Stimulated activated CD8-positive, alpha-beta memory T cell treated with anti-CD3 and anti-CD28 coated beads, Interleukin-4, amount 100 ng/mL, for 48 hours (primary cell): Measurements from ENCODE around the gene CHADL.
A peak's percentile ranks its signal among the peaks of the same experiment; 100 is the strongest.

Experiments
- DNase-seq: peaks from one replicate; pipeline ENCODE4 v3.0.0-alpha.2; 2020

Gene CHADL

DNA sequence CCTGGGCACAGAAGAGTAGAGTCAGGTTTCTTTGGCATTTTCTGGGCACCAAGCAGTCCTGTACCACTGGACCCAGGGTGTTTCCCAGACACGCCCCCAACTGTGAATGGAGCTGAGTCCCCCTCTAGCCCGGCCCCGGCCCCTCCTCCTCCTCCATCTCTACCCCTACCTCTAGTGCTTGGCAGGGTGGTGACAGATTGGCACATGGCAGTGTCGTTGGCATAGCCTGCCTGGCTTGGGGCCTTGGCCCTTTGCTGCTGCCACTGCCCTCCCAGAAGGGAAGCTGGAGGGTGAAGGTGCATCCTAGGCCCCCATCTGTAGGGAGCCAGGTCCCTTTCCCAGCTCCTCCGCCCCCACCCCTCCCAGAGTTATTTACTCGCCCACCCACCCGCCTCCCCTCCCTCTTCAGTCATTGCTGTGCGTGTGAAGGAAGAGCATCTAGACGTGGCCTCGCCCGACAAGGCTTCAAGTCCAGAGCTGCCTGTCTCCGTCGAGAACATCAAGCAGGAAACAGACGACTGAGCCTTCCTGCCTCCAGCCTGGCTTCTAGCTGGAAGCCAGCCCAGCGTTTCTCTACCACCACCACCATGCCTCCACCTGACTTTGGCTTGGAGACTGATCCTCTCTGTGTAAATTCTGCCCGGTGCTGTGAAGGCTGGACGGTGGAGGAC, 10.9 kb downstream of the CHADL start:
- DNase-seq, result no peak

DNA sequence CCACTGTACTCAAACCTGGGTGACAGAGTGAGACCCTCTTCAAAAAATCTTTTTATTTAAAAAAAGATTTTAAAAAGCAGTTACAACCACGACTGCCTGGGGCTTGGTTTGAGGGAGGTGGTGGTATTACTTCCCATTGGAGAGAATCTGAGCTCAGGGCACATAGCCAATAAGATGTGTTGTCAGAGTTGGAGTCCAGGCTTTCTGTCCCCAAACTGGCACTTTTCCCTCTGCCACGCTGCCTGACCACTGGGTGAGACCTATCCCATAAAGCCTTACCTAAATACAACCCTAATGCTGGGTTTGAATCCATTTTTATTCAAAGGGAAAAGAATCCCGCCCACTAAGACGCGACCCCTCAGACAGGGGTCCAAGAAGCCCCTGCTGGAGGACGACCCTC, 11.5 kb downstream of the CHADL start:
- DNase-seq, result no peak

DNA sequence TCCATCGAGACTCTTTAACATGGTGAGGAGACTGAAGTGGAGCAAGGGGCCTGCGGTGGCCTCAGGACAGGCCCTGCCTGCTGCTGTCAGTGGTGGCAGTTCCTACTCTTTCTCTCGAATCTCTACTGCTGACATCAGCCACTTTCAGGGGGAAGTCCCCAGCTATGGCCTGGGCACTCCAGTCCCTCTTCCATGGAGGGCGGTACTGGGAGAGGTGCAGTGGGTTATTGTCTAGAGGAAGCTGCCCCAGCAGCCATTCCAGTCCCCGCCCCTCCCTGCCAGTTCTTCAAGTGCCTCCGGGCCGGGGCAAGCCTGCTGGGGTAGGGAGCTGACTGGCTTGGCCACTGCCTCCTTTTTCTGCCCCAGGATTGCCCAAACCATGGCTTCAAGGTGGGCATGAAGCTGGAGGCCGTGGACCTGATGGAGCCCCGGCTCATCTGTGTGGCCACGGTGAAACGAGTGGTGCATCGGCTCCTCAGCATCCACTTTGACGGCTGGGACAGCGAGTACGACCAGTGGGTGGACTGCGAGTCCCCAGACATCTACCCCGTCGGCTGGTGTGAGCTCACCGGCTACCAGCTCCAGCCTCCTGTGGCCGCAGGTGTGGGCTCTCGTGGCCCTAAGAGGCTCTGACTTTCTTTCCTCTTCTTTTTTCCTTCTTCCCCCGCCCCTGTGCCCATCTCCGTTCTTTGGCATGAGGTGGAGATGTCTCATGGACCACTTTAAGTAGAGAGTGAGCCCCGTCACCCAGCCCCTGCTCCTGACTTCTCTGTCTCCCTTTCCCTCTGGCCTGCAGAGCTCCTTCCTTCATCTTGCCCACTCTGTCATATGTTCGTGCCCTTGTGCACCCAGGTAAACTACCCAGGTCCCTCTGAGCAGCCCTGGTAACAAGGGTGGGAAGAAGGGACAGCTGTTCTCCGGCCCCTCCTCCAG, 13.7 kb downstream of the CHADL start:
- DNase-seq, result no peak

DNA sequence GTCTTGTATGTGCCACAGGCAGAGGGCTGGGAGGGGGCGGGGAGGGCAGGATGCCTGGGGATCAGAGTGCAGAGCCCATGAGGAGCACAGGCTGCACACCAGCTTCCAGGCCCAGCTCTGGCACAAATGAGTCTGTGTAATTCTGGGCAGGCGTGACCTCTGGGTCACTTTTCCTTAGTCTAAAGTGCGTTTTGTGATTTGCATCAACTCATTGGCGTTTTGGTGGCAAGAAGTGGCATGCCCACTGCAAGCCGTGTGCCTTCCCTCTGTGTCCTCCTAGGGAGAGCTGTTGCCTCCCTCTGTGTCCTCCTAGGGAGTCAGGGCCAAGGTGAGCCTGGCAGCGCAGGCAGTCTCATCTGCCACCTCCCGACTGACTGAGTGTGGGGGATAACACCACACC, 17.2 kb downstream of the CHADL start:
- no peak for DNase-seq

DNA sequence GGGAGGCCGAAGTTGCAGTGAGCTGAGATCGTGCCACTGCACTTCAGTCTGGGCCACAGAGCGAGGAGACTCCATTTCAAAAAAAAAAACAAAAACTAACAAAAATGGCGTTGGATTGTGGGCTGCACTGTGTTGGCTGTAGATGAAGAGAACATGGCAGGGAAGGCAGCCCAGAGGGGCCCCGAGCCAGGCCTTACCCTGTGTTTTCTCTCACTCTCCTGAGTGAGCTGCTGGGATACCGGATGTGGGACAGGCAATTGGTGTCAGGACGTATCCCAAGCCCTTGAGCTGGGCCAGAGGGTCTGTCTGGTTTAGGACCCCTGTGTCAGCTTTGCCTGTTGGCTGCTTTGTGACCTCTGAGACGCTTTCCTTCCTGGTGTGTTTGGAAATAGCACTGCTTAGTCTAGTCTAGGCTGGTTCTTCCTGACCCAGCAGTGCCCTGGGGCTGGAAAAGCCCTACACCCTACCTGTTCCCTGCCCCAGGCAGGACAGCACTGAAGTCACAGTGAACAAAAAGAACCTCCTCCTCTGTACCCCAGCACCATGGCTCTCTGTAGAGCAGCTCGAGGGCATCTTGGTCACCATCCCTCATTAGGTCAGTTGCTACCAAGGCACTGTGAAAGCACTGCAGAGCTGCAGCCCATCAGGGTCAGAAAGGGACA, 17.8 kb downstream of the CHADL start:
- DNase-seq, result no peak

DNA sequence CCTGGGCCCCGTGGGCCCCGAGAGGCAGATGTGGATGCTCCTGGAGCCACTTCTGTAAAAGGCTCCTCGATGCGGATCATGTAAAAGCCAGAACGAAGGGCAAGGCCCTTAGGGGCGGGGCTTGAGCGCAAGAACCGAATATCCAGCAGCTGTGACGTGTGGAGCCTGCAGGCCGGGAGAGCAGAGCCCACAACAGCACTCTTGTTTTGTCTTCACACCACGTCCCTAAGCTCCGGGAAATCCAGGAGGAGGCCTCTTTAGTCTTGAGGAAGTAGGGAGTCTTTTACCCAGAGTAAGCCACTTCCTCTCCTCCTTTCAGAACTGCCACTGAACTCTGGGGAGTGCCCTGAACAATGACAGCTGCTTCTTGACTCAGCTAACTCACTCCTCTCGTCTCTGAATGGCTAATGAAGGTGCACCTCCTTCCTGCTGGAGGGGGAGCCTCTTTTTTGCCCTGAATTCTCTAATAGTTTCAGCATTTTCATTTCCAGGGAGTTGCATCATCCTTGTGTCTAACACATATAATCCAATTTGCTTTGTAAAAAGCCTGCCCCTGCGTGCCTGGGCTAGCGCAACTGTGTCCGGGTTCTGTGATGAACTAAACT, 23.1 kb downstream of the CHADL start:
- peak; percentile 50 for DNase-seq

DNA sequence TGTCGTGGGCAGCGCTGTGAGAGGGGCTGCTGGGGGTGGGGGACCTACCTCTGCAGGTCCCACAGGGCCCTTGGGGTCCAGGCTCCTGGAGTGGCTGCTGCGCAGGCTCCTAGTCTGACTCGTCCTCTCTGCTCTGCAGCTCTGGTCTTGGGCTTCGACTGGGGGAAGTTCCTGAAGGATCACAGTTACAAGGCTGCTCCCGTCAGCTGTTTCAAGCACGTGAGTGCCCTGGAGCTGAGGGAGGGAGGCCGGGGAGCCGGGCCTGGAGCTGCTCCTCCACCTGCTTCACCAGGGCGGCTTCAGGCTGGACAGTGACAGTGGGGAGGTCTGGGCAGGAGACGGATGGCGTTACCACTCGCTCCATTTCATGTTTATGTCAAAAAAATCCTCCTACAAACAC, 23.7 kb downstream of the CHADL start:
- DNase-seq, result no peak

DNA sequence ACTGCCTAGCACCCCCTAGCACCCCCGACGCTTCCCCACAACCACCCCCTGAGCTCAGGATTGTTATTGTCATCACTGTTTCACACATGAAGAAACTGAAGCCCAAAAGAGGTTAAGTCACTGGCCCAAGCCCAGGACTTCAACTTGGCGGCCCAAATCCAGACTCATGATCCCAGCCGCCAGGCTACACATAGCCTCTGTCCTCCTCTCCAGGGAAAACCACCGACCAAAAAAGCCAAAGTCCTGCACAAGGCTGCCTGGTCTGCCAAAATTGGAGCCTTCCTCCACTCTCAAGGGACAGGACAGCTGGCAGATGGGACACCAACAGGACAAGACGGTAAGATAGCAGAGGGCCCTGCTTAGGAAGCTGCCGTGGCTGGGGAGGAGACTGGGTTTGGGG, 24.8 kb downstream of the CHADL start:
- DNase-seq, result no peak

DNA sequence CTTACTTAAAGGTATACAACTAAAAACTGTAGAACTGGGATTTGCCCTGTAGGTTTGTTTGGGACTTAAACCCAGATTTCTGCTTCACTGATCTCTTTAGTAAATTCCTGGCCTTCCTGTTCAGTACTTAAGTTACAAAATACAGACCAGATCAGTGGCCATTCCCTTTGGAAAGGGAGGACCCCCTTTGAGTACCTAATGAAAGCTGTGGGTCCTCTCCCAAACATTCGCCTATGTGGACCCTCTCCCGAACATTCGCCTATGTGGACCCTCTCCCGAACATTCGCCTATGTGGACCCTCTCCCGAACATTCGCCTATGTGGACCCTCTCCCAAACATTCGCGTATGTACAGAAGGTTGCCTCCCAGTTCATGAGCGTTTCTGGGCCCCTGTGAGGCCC, 25.3 kb downstream of the CHADL start:
- no peak for DNase-seq

DNA sequence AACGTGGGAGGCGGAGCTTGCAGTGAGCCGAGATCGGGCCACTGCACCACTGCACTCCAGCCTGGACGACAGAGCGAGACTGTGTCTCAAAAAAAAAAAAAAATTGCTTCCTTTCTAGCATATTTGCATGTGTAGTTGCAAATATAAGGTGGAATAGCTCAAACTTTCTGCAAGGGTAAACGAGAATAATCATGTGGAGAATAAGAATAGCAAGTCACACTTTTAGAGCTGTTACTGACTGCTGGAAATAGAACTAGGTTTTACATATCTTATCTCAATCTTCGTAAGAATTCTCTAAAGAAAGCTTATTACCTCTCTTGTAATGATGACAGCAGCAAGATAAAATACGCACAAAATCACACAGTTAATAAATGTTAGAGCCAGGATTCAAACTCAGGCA, 34.0 kb downstream of the CHADL start:
- no peak for DNase-seq

DNA sequence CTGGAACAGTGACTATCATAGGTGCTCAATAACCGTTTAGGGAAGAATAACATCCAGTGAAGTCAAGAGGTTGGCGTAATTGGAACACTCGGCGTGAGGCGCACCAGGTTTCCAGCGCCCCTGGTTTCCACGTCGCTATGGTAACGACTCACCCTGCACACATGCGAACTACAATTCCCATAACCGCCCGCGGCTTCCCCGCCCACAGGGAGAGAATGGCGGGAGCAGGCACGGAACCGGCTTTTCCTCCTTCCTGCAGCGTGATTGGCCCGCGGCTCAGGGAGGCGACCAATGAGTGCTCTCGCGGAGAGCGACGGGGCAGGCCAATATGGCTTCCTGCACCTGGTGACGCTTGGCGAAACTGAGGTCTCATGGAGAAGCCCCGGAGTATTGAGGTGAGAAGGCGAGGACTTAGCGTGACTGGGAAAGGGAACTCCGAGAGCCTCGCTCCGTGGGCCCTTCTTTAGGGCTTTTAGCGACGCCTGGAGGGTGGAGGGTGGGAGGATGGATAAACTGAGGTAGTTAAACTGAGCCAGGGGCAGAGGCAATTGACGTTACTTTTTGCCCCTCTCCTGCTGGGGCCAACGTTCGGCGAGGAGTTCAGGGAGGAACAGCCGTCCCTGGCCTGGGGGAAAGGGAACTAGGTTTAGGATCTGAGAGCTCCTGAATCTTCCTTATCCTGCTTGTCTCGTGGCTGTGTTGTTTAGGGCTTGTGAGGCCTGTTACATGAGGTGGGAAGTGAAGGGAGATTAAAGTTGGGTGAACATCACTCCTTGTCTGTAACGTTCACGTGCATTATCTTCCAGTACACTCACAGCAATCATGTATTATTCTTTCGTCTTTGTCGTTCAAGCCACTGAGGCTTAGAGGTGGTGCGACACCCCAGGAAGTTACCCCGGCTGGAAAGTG, 35.5 kb downstream of the CHADL start, which contains the start of gene L3MBTL2:
TSS of gene L3MBTL2 (plus strand) at position 321 of the 909 bp plus-strand sequence. CDS start at position 372, 51 bp downstream.
- DNase-seq, result peak; percentile 99

DNA sequence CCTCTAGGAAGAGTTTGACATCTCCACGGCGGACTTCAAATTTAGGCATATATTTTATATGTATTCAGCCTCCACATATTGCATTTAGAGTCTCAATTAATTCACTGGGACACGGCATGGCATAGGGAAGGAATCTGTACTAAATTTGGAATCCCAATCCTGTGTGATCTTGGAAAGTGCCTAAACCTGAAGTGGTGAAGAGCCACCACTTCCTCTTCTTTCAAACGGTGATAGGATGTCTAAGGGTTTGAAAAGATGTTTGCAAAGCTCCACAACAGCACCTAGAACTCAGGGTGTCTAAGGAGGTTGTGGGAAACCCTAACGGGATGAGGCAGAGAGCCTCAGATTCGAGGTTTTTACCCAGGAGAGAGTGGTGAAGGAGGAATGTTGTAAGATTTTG, 36.7 kb downstream of the CHADL start:
- DNase-seq, result no peak

DNA sequence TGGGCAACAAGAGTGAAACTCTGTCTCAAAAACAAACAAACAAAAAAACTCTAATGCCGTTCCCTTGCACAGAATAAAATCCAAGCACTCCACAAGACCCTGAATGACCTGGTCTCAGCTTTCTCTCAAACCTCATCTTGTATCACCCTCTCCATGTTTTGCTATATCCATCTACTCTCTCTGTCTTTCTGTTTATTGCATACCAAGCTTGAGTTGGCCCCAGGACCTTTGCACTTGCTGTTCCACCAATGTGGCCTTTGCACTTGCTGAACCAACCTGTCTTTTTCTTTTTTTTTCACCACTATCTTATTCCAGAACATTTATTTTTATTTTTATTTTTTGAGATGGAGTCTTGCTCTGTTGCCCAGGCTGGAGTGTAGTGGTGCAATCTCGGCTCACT, 37.6 kb downstream of the CHADL start:
- no peak for DNase-seq

DNA sequence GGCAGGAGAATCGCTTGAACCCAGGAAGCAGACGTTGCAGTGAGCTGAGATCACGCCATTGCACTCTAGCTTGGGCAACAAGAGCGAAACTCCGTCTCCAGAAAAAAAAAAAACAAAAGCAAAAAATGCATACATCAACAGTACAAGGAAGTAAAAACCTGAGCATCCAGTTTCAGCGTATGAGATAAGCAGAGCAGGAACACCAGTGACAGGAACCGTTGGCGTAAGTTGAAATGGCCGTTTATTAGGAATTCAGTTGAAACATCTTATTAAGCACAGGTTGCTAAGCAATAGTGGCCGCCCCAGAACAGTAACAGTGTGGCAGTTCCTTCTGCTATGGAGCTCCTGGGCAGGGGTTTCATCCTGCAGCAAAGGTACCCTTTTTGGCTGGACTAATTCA, 39.6 kb downstream of the CHADL start:
- DNase-seq, result no peak

DNA sequence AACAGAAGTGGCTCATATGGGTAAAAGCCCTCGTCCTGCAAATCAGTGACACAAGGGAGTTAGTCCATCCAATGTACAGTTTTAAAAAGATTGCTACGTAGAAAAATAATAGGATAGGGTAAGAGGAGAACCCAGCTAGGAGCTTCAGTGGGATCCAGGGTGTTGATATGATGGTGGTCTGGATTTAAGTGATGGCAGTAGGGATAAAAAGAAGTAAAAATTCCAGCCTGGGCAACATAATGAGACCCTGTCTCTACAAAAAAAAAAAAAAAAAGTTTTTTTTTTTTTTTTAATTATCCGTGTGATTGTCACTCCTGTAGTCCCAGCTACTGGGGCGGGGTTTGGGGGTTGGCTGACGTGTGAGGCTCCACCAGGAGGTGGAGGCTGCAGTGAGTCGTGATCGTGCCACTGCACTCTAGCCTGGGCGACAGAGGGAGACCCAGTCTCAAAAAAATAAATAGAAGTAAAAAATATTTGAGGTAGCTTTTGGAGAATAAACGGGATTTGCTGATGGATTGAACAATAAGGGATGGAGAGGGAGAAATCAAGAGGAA, 42.6 kb downstream of the CHADL start:
- DNase-seq, result peak; percentile 75

DNA sequence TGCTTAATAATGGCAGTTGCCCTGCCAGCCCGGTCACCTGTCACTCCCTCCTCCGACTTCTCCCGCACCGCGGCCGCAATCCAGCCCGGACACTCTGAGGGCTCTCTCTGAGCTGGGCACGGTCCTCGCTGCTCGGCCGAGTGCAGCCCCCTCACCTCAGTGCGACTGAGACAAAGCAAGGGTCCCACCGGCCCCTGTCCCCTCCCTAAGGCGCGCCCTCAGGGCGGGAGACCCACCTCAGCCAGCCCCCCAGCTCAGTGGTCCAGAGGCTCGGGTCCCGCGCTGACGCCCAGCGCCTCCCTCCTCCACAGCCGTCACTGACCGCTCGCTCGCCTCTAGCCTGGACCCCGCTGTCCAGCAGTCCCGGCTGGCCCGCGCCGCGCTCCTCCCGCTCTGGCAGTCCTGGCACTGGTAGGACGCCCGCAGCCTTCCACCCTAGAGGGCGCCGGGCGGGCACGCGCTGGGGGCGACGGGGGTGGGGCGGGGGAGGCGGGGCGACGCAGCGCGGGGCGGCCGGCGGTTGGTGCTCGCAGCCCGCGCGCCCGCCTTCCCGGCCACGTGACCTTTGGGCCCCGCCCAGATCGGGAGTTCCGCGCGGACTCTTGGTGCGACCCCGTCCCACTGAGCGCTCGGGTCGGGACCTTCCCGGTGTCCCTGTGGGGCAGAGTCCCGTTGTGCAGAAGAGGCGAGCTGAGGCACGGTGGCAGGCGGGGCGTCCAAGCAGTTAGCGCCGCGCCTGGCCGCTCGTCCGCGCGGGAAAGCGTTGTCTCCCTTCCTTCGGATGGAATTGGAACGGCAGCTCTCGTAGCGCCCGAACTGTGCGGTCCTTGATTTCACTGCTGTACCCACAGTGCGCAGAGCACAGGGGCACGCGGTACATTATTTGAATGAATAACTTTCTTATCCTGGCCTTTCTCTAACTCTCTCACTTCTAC, 43.4 kb downstream of the CHADL start:
- DNase-seq, result peak; percentile 89

DNA sequence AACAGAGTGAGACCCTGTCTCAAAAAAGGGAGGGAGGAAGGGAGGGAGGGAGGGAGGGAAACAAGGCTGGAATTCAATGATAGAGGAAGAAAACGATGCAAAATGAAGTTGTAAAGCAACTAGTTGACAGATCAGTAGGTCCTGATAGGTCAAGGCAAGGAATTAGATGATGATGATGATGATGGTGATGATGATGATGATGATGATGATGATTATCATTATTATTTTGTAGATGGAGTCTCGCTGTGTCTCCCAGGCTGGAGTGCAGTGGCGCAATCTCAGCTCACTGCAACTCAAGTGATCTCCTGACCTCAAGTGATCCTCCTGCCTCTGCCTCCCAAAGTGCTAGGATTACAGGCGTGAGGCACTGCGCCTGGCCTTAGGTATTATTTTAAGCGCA, 46.9 kb downstream of the CHADL start:
- DNase-seq, result no peak

DNA sequence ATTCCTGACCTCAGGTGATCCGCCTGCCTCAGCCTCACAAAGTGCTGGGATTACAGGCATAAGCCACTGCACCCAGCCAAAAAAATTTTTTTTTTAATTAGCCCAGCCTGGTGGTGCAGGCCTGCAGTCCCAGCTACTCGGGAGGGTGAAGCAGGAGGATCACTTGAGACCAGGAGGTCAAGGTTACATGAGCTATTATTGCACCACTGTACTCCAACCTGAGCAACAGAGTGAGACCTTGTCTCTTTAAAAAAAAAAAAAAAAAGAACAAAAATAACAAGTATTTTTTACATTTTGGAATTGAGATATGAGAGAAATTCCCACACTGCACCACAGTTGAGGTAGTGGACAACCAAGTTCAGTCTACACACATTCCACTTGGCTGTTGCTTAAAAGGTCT, 49.3 kb downstream of the CHADL start:
- no peak for DNase-seq

DNA sequence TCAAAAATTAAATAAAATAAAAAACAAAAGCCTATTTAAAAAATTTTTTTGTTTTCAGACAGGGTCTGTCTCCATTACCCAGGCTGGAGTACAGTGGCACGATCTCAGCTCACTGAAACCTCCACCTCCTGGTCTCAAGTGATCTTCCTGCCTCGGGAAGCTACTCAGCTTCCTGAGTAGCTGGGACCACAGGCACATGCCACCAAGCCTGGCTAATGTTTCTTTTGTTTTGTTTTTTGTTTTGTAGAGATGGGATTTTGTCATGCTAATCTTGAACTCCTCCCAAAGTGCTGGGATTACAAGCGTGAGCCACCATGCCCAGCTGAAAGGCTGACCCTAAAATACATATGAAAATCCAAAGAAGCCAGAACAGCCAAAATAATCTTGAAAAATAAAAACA, 56.1 kb downstream of the CHADL start:
- DNase-seq, result no peak

DNA sequence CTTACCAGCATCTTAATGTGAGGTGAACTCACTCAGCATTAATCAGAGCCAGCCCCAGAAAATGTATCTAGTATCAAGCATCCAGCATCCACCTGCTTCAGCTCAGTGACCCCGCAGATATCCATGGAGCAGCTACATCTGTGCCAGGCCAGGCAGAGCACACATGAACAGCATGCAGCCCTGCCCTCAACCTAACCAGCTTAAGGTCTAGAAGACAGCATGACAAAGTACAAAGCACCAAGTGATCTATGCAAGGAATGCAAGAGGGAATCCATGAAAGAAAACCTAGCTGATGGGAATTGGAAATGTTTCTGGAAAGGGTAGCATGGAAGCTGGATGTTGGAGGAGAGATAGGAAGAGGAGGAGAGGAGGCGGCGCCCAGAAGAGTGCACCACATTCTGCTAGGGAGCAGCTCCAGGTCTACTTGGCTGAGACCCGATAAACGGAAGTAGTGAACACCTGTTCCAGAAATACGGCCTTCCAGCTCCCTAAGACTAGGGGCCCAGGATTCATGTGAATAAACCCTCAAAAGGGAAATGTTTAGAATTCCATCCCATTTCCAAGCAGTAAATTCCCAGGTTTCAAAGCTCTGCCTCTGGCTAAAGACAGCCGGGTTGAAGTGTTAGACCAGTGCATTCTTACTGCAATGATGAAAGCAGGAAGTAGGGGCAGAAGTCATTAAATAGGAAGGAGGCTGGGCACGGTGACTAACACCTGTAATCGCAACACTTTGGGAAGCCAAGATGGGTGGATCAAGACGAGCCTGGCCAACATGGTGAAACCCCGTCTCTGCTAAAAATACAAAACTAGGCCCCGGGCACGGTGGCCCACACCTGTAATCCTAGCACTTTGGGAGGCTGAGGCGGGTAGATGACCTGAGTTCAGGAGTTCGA, 59.1 kb downstream of the CHADL start:
- DNase-seq, result no peak
